Cardiac septum (tissue), 1 donor: ENCODE measurements around the gene ZNF513. TPM values are rescaled to one million over a fixed set of nuclear protein-coding genes. Genes with fewer than 3 reads are reported as not detected.
A peak's percentile ranks its signal among the peaks of the same experiment; 100 is the strongest.

Source experiments
- DNase-seq: peaks from one replicate; pipeline ENCODE4 v3.0.0-alpha.2; 2020; ENCODE audit warnings: low spot score
- intact Hi-C: fragments of 100-400 bp; cut with DNase I; formaldehyde crosslinking; loops from one replicate; pipeline ENCODE4 v1.14.0; 2022
- total RNA-seq: library from RNA; stranded (reverse); fragmentation: NEBNext Ultra II Directional; extraction: Animal tissue kit (Norgen Biotek cat#: 25700); gene quantifications from one replicate; pipeline ENCODE4 v1.2.1, GENCODE V29; 2021
- donor health status: DM: no; HTN: no; CAD: no.

ZNF513 gene
- total RNA-seq, 1 donor from 2014 or later: 10.6 TPM

DNA sequence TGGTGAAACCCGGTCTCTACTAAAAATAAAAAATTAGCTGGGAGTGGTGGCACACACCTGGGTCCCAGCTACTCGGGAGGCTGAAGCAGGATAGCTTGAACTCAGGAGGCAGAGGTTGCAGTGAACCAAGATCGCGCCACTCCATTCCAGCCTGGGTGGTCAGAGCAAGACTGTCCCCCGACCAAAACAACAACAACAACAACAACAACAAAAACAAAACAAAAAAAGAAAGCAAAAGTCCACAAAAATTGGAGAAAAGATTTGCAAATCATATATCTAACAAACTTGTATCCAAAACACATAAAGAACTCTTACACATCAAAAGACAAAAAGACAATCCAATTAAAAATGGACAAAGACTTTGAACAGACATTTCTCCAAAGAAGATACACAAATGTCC is 18.4 kb upstream of the ZNF513 start:
- DNase-seq: no peak
- intact Hi-C loops: no loop called here

DNA sequence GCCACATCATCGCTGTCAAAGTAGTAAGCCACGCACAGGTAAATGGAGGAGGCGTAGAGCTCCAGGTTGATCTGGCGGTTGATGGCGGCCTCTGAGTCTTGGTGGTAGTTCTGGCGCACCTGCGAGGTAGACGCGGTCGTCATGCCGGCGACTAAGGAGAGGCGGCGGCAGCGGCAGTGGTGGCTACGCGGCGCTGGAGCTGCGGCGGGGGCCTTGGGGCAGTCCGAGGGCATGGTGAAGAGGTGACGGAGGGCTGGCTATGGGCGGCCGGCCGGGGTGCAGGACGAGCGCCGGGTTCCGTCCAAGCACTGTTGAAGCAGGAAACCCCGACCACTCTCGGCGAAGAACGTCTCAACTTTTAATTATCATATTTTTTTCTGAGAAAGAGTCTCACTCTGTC is 12.7 kb upstream of the ZNF513 start:
- DNase-seq: no peak
- intact Hi-C loops: no loop called here

DNA sequence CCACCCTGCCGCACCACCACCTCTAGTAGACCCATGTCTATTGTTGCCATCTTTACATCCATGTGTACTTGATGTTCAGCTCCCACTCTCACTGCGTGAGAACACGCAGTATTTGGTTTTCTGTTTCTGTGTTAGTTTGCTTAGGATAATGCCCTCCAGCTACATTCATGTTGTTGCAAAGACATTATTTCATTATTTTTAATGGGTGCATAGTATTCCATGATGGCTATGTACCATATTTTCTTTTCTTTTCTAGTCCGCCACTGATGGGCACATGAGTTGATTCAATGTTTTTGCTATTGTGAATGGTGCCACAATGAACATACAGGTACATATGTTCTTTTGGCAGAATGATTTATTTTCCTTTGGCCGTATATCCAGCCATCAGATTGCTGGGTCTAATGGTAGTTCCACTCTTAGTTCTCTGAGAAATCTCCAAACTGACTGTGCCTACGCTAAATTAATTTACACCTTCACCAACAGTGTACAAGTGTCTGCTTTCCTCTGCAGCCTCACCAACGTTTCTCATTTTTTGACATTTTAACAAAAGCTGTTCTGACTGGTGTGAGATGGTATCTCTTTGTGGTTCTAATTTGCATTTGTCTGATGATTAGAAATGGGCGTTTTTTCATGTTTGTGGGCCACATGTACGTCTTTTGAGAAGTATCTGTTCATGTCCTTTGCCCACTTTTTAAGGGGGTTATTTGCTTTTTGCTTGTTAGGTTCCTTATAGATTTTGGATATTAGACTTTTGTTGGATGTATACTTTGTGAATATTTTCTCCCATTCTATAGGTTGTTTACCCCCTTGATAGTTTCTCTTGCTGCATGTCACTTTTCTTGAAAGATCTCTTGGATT is 10.5 kb upstream of the ZNF513 start:
- DNase-seq: no peak
- intact Hi-C loops: no loop called here

DNA sequence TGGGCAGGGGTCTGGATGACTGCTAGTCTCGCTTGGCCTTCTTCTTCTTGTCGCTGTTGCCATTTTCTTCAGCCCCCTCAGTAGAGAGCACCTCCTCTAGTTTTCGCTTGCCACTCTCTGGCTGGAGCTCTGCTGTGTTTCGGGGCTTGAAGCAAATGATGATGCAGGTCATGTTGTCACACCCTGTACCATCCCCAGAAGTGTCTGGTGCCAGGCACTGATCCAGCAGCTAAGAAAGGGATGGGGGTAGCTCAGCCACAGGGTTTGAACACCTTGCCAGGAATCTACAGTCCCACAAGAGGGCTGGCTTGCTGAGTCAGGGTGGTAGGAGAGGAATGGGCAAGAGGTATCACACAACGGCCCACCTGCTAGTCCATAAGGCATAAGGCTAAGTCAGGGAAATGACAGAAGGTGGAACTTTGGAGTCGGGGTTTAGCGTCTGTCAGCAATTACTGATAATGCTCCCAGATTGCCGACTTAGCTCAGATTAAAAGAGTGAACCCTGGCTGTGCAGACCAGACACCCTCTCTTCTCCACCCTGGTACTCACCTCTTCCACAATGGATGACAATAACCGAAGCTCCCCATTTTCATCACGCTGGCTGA is 1.1 kb upstream of the ZNF513 start:
- no peak for DNase-seq
- intact Hi-C loops: loop anchor here (2.0 kb wide), 2 partner anchors 27 to 47 kb away; partner anchors contain the start of genes NRBP1 and PPM1G

DNA sequence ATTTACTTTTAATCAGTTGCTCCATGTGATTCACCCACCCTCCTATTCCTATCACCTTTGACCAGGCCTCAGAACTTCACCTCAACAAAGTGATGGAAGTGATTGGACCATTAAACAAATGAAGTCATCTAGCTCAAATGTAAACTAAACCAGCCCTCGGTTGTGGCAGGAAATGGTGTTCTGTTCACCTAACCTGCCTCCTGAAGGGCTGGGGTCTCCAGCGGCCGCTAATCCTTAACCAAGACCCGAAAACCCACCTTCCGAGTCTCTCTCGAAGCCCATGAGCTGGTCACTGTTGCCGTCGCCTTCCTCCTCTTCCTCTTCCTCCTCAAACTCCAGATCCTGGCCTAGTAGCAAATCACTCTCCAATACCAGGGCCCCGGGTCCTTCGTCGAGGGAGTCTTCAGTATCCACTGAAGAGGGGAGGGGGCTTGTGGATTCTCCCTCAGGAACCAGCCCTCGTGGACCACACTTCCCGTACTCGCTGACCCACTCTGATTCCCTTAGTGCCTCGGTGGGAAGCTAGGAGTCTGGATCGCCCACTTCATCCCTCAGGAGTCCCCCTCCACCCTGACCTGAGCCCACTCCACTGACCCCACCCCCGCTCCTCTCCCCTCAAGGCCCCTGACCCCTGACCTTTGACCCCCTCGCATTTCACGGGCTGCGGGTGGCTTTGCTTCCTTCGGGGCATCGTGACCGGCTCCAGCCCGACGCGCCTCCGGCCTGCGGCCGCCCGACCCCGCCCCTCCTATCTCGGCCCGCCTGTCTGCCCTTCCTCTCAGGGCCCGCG is 503 bp downstream of the ZNF513 start:
- intact Hi-C loops: loop anchor here (2.0 kb wide), 2 partner anchors 29 to 49 kb away; partner anchors contain the start of genes NRBP1 and PPM1G
- DNase-seq: peak; percentile 86

DNA sequence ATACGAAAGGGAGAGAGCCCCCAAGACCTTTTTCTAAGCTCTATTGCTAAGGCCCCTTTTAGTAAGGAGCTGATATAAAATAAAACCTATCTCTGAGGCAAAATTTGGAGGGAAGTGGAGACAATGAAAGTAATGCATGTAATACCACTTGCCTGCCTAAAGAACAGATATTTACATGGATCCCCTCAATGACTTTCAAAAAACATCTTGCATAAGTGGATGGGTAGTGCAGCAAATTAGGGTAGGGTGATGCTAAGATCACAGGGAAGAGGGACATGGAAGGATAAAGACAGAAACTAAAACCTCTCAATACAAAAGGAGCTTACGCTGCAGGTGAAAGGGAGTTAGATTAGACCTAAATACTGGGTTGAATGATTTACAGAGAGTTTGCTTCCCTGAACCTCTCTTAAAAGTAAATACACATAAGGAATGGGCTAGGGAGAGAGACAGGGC is 1.1 kb downstream of the ZNF513 start:
- DNase-seq: no peak
- intact Hi-C loops: no loop called here

DNA sequence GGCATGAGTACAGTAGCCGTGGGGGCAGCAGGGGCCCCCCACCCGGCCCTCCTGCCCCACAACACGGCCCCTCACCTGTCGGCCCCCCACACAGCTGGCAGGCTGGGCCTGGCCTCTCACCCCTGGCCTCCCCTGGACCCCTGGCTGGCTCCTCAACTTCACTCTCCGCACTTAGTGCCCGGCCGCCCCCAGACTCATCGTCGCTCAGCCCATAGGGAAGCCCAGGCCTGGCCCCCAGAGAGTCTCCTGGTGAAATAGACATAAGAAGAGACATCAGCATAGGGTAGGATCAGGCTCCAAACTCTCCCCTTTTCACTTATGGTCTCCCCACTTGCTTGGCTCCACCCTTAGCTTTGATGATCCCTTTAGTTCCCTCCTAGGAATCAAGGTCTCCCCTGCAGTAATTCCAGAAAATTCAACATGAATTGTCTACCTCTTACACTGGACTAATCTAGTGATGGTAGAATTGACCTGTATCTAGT is 1.7 kb downstream of the ZNF513 start:
- no peak for DNase-seq
- intact Hi-C loops: no loop called here

DNA sequence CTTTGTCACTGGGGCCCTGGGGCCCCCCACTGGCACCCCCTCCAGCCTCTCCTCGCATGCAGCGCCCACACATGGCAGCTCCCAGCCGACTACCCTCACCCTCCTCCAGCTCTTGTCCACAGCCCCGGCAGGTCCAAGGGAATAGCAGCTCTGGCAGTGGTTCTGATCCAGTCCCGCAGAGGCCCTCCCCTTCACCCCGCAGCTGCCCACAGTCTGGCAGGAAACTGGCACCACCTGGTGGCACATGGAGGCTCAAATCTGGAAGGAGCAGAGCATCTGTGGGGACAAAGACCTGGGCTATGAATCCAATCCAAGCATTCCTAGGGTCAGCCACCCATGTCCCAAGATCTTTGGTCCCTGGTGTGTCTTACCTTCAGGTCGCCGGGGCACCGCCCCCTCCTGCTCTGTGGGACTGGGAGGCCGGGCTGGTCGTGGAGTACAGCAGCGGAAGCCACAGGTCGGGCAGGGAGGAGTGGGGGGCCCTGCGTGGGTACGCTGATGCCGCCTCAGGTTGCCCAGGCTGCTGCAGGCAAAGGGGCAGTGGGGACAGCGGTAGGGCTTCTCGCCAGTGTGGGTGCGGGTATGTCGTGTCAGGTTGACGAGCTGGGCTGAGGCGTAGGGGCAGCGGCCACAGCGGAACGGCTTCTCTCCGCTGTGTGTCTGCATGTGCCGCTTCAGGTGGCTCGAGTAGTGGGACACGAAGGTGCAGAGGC is 2.3 kb downstream of the ZNF513 start:
- intact Hi-C loops: no loop called here
- DNase-seq: no peak

DNA sequence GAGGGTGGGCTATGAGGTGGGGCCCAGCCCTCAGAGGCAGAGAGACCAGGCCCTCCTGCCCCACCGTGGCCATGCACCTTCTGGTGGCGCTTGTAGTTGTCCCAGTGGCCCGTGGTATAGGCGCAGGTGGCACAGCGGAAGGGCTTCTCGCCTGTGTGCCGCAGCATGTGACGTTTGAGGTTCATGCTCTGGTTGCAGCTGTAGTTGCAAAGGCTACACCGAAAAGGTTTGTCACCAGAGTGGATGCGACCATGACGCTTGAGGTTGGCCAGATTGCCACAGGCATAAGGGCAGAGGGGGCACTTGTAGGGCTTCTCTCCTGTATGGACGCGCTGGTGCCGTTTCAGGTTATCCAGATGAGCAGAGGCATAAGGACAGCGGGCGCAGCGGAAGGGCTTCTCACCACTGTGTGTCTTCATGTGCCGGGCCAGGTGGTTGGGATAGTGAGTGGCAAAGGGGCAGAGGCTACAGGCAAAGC is 2.9 kb downstream of the ZNF513 start:
- DNase-seq: no peak
- intact Hi-C loops: no loop called here

DNA sequence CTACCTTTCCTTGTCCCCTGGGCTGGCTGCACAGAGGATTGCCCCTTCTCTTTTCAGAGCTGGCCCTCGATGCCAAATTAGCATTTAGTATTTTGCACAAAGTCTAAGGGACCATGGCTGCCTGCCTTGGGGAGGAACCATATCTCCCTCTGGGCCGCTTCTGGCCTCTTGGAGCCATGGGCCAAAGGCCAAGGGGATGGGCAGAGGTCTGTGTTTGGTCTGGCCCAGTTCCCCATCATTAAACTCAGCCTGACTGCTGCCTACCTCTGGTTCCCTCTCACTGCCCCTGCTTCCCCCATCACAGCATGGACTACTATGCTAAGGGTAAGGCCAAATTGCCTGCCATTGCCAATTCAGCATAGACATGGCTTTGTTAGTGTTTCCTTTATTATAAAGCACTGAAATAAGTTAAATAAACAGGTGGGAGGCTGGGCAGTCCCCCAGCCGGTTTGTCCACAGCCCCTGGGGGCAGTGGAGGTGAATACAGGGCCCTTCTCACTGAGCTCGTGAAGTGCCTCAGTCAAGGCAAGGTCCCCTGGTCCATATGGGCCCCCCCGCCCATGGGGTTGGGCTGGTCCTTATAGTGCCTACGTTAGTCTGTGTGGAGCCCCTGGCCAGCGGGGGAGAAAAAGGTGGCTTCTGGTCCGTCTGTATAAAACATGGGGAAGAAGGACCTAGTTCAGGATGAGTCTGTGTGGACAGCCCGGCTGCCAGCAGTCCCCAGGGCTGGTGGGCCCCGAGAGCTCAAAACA is 3.5 kb downstream of the ZNF513 start:
- no peak for DNase-seq
- intact Hi-C loops: no loop called here

DNA sequence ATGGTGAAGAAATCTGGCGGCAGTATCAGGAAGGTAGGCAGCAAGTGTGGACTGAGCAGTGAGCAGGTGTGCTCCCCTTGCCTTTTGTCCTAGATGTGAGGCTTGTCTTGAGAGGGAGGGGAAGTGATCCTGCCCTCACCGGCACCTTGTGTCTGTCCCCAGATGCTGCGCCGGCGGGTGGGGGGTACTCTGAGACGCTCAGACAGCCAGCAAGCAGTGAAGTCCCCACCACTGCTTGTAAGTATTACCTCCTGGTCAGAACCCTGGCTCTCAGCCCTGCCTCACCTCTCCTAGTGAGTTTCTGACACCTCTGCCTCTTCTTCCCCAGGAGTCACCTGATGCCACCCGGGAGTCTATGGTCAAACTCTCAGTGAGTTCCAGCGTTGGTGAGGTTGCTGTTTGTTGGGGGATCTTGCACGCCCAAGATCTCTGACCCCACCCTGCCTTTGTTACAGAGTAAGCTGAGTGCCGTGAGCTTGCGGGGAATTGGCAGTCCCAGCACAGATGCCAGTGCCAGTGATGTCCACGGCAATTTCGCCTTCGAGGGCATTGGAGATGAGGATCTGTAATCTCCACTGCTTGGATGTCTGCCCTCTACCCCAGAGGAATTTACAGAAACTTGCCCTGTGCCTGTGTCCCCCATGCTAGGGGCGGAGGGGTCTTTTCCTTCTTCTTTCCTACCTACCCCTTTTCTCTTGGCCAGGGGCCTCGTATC is 4.2 kb downstream of the ZNF513 start:
- intact Hi-C loops: no loop called here
- DNase-seq: no peak

DNA sequence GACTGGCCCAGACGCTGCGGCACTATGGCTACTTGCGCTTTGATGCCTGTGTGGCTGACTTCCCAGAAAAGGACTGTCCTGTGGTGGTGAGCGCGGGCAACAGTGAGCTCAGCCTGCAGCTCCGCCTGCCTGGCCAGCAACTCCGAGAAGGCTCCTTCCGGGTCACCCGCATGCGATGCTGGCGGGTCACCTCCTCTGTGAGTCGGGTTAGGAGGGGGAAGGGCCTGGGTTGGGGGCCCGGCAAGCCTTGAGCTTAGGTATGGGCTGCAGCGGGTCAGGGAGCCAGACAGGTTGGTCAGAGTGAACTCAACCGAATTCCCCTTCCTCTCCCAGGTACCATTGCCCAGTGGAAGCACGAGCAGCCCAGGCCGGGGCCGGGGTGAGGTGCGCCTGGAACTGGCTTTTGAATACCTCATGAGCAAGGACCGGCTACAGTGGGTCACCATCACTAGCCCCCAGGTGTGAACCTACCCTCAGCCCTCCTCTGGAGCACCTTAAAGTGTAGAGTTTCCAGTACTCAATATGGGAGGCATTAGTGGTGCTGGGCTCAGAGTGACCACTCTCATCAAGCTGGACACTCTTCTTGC is 4.9 kb downstream of the ZNF513 start:
- intact Hi-C loops: no loop called here
- DNase-seq: no peak

DNA sequence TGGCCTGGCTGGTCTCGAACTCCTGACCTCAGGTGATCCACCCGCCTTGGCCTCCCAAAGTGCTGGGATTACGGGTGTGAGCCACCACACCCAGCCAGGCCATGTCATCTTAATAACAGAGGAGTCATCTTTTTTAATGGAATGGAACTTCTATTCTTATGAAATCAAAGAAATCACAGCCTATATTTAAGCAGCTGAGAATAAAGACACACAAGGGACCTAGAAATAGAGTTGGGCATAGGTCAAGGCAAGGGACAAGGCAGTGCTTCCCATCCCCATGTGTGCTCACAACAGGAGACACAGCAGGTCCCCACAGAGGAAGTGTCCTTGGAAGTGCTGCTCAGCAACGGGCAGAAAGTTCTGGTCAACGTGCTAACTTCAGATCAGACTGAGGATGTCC is 7.0 kb downstream of the ZNF513 start:
- intact Hi-C loops: no loop called here

DNA sequence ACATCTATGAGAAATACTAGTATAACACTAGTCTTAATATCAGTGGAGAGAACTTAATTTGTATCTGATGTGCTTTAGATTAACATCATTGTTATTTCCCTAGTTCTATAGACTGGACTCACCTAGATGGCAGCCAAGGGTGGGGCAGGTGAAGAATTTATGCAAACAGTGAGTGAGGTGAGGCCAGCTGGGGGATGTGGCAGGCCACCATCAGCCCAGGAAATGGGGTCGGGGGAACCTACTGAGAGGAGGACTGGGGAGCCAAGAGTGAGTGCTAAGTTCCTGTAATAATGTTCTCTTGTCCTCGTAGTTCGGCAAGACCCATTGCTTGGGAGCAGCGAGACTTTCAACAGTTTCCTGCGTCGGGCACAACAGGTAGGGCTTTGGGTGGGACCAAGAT is 7.6 kb downstream of the ZNF513 start:
- intact Hi-C loops: no loop called here
- DNase-seq: no peak

More for the DNA sequence above, 7.0 kb downstream of the ZNF513 start:
- DNase-seq: no peak

DNA sequence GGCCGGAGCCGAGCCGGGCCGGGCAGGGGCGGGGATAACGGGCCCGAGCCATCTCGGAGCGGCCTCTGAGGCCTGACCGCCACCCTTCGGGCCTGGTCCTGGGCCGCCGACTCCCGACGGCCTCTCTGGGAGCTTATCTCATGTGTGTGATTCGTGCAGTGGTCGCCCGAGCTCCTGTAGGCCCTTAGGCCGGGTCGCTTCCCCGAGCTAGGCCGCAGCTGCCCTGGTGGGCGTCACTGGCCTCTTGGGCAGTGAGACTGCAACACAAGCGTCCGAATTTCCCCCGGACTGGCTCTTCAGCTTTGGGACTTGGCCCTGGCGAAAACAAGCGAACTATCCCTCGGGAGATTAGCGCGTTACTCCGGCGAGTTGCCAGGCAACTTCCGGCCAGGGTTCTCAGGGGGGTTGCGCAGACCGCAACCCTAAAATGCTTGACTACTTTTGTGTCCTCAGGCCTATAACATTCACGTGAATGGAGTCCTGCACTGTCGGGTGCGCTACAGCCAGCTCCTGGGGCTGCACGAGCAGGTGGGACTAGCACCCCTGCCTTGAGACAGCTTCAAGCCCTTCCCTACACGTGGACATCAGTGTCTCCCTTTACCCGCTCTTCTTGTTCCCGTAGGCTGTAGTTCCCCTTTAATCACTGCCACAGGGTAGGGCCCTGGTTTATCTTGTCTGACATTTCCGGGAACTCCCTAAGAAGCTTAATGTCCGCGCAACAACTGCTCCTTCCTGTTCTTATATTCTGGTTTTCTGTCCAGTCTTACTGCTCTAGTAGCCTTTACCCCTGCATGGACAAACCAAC is 9.5 kb downstream of the ZNF513 start:
- peak; percentile 77 for DNase-seq

DNA sequence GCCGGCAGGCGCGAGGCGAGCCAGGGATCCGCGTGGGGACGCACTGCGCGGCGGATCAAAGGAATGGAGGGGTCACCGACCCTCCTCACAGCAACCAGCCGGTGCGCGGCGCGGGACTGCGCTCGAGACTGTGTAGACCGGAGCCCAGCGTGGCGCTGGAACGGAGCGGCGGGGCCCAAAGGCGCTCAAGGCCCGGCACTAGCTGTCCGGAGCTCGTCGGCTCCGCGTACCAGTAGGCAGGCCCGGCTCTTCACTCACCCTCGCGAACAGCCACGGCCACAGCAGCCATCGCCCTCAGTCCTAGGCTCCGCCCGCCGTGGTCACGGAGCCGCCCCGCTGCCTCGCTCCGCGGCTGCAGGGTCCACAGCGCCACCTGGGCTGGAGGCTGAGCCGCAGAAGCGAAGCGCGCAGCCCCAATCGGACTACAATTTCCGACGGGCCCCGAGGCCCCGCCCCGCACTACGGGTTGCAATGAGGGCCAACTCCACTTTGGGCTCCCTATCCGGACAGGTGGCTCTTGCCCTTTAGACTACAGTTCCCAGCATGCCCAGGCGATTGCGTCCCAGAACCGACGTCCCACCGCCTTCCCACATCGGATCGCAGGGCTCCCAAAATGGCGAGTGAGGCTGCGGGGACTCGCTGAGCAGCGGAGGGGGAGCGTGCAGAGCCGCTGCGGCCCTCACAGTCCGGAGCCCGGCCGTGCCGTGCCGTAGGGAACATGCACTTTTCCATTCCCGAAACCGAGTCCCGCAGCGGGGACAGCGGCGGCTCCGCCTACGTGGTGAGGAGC is 10.3 kb downstream of the ZNF513 start, which contains the start of the genes EIF2B4 and SNX17:
Gene EIF2B4 (minus strand): TSS at position 313 of the 790 bp plus-strand sequence. CDS start 24 bp downstream, at position 289.
Gene SNX17 (plus strand): TSS at position 591 of the 790 bp plus-strand sequence. CDS start 128 bp downstream, at position 719.
- DNase-seq: peak; percentile 100
- intact Hi-C loops: loop anchor here (1.0 to 2.0 kb wide), 4 partner anchors 14 to 157 kb away; partner anchors contain the start of genes ATRAID, GTF3C2, MPV17 and NRBP1

More for the DNA sequence above, 9.5 kb downstream of the ZNF513 start:
- intact Hi-C loops: loop anchor here (1.0 to 2.0 kb wide), 4 partner anchors 15 to 158 kb away; partner anchors contain the start of genes ATRAID, GTF3C2, MPV17 and NRBP1
